Fibroblast of mammary gland (primary cell): Measurements from ENCODE around the gene EPB41L1.
A peak's percentile ranks its signal among the peaks of the same experiment; 100 is the strongest.

Experiments used
- DNase-seq: peaks from one replicate; pipeline ENCODE4 v3.0.0-alpha.2; 2010; ENCODE audit warnings: low read depth
- H3K4me3 ChIP-seq: 2 replicates; pipeline ENCODE4 v1.5.1; 2011; ENCODE audit warnings: low read depth, mild to moderate bottlenecking, low read length, moderate library complexity; ENCODE audit not compliant: control insufficient read depth
- TF ChIP-seq, protein P1 (sequence below): conservative IDR thresholded peaks from 2 replicates; pipeline ENCODE4 v1.5.1; 2011; ENCODE audit warnings: low read depth, low read length, inconsistent platforms; ENCODE audit not compliant: control insufficient read depth, insufficient read depth

The EPB41L1 gene

DNA sequence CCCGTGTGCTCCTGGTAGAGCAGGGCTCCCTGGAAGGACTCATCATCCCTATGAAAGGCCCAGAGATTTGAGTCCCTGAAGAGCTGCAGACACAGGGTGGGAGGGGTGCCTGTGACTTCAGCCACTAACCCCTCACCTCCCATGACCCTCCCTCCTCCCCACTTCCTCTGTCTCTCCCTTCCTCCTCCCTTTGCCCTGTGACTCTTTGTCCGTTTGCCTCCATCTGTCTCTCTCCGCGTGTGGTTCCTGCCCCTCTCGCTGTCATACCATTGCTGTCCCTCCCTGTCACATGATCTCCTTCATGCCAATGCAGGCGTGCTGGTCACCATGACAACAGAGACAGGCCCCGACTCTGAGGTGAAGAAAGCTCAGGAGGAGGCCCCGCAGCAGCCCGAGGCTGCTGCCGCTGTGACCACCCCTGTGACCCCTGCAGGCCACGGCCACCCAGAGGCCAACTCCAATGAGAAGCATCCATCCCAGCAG is 19.0 kb downstream of the EPB41L1 start:
- no peak for DNase-seq
- no peak overlapping the region for H3K4me3 ChIP-seq
- TF ChIP-seq, protein P1, sequence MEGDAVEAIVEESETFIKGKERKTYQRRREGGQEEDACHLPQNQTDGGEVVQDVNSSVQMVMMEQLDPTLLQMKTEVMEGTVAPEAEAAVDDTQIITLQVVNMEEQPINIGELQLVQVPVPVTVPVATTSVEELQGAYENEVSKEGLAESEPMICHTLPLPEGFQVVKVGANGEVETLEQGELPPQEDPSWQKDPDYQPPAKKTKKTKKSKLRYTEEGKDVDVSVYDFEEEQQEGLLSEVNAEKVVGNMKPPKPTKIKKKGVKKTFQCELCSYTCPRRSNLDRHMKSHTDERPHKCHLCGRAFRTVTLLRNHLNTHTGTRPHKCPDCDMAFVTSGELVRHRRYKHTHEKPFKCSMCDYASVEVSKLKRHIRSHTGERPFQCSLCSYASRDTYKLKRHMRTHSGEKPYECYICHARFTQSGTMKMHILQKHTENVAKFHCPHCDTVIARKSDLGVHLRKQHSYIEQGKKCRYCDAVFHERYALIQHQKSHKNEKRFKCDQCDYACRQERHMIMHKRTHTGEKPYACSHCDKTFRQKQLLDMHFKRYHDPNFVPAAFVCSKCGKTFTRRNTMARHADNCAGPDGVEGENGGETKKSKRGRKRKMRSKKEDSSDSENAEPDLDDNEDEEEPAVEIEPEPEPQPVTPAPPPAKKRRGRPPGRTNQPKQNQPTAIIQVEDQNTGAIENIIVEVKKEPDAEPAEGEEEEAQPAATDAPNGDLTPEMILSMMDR, result no peak

DNA sequence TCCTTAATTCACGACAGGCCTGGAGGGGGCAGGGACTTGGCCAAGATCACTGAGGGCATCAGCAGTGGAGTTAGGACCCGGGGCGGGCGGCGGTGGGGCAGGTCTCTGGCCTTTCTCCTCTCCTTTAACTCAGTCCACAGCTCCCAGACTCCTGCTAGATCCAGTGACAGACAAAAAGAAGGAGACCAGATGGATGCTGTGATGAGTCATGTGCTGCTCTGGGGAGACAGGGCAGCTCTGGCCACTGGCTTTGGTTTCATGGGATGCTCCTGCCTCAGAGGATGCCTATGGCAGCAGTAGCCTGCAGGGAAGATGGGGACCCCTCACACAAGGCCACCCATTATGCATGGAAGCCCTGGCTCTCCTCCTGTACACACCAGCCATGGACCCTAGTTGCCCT is 20.5 kb downstream of the EPB41L1 start:
- TF ChIP-seq, protein P1, result no peak
- H3K4me3 ChIP-seq, result no peak overlapping the region
- peak; percentile 47 for DNase-seq

DNA sequence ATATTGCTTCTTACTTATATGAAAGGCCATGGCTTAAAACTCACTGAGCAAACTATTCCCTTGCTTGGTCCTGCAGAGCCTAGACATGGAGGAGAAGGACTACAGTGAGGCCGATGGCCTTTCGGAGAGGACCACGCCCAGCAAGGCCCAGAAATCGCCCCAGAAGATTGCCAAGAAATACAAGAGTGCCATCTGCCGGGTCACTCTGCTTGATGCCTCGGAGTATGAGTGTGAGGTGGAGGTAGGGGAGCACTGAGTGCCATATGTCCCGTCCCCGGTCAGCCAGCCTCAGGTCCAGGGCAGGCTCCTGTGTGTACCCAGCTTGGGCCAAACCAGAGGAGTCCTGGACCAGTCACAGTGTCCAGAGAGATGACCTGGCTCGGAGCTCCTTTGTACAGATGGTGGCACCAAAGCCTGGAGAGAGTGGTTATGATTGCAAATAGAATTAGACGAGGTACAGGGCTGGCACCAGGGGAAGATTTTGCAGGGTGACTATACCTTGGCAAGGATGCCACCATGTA is 21.0 kb downstream of the EPB41L1 start:
- H3K4me3 ChIP-seq, result no peak overlapping the region
- TF ChIP-seq, protein P1, result no peak
- DNase-seq, result no peak

DNA sequence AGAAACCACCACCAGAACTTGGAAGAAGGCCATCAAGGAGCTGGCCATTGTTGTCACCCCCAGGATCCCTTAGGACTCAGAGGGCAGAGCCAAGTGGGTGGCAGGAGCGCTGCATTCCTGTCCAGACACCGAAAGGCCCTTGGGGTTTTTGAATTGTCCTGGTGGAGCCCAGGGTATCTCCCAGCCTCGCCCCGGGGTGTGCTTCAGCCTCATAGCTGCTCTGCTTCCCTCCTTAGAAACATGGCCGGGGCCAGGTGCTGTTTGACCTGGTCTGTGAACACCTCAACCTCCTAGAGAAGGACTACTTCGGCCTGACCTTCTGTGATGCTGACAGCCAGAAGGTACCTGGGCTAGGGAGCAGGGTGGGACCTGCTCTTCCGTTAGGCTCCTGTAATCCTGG is 23.2 kb downstream of the EPB41L1 start:
- TF ChIP-seq, protein P1, result no peak
- DNase-seq, result no peak
- no peak overlapping the region for H3K4me3 ChIP-seq

DNA sequence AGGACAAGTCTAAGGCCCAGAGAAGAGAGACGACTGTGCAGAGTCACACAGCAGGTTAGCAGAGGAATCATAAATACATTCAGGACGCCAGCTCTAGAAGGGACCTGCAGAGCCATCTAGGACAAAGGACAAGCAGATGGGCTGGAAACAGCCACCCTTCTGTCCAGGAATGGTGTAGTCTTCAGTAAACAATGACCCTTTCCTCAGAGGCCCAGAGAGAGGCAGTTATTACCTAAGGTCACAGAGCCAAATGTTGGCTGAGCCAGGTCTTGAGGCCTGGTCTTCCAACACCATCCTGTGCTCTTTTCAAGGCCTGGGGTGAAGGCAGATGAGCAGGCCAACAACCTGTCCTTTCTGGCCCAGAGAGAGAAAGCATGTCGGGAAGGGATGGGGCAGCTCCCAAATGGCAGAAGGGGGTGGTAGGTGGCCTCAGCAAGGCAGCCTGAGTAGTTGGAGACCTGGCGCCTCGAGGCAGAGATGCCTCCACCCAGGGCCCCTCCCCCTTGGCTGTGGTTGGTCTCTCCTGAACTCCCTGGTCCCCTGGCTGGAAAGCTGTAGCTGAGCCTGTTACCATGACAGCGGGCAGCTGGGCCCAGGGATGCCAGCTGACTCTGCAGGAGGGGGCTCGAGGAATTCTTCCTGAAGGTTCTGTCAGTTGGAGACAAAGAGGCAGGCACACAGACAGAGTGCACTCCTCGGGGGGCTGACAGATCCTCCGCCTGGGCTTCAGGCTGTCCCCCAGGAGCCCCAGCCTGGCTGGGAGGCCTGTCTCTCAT is 24.8 kb downstream of the EPB41L1 start:
- H3K4me3 ChIP-seq, result no peak overlapping the region
- DNase-seq, result no peak
- TF ChIP-seq, protein P1, result no peak

DNA sequence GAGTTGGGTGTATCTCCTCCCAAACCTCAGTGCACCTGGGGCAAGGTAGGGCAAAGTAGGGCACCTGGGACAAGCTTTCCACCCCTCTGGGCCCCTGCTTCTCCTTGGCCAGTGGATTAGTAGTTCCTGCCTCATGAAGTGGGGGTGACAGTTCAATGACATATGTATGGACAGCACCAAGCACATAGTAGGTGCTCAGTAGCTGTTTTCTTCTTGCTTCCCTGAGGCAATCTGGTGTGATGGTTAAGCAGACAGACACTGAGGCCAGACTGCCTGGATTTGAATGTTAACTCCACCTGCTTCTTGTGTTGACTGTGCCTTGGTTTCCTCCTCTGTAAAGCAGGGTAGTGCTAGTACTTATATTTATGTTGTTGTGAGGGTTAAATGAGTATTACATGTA is 25.8 kb downstream of the EPB41L1 start:
- no peak overlapping the region for H3K4me3 ChIP-seq
- DNase-seq, result no peak
- TF ChIP-seq, protein P1, result no peak
